HuH-7.5 (cell line): ENCODE measurements around the gene FBXO11.

Experiments
- DNase-seq: peaks from one replicate; pipeline ENCODE4 v3.0.0; 2011; ENCODE audit warnings: low spot score

The FBXO11 gene

DNA sequence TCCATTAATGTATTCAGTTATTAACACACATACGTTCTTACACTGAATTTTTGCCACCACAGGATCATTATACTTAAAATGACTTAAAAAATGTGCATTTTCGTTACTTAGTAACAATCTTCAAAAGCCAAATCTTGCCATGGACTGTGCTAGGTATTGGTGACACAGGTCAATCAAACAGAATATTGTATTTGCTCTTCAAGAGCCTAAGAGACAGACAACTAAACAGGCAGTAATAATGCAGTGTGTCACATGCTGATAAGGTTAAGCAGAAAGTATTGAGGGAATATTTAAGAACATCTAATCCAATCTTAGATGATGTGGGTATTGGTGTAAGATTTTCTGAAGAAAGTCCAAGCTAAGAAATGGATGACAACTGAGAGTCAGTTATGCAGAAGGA, 56.9 kb downstream of the FBXO11 start:
- no peak for DNase-seq

DNA sequence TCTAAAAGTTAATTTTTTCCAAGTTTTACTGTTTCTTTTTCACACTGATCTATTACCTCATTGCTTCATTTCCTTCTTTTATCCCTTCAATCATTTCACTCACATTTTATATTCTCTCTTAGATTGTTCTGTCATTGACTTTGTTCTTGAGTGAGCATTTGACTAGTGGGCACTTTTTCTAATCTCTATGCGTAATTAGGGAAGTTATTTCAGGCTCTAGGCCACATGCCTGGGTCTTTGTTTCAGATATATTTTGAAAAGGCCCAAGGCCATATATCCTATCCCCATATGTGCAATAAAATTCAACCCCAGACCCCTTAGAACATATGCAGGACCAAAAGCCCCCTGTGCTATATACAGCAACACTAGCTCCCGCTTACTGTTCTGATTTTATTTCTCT, 62.1 kb downstream of the FBXO11 start:
- DNase-seq, result no peak

DNA sequence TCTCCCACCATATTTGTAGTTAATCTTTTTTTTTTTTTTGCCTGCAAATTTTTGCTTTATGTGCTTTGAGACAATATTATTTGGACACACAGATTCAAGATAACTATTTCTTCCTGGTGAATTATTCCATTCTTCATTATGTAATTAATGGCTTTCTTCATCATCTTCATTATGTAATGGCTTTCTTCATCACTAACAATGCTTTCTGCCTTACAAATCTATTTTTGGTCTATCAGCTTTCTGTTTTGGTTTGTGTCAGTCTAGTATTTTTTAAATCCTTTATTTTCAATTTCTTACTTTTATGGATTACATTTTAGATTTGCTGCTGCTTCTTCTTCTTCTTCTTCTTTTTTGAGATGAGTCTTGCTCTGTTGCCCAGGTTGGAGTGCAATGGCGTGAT, 62.9 kb downstream of the FBXO11 start:
- DNase-seq, result no peak

- no peak for DNase-seq
Measured at GRCh38 chr2:47842846-47843245, 63.5 kb downstream of the FBXO11 start.

- no peak for DNase-seq
Measured at GRCh38 chr2:47838686-47839085, 67.6 kb downstream of the FBXO11 start.

- no peak for DNase-seq
Measured at GRCh38 chr2:47838249-47838648, 68.0 kb downstream of the FBXO11 start.

- no peak for DNase-seq
Measured at GRCh38 chr2:47833516-47833968, 72.8 kb downstream of the FBXO11 start.

GRCh38 chr2:47822518-47822917, 83.8 kb downstream of the FBXO11 start:
- no peak for DNase-seq

- DNase-seq, result no peak
Measured at GRCh38 chr2:47819834-47820233, 86.5 kb downstream of the FBXO11 start.

DNA sequence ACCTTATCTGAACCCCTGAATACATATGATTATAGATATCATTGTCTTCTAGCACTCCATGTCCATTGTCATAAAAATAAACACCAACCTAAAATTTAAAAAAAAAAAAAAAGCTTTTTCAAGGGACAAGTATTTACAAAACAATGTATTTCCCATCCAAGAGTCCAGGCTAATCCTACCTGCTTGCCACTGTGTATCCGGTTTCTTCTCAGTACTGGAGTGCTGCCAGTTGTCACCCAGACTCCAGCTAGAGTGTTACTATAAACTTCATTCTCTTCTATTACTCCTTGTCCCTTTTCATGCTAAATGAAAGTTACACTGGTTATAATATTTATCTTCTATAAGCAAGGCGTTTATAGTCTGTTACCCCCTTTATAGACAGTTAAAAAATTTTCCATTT, 87.5 kb downstream of the FBXO11 start:
- DNase-seq, result no peak

- DNase-seq, result no peak
Measured at GRCh38 chr2:47815764-47816163, 90.5 kb downstream of the FBXO11 start.

DNA sequence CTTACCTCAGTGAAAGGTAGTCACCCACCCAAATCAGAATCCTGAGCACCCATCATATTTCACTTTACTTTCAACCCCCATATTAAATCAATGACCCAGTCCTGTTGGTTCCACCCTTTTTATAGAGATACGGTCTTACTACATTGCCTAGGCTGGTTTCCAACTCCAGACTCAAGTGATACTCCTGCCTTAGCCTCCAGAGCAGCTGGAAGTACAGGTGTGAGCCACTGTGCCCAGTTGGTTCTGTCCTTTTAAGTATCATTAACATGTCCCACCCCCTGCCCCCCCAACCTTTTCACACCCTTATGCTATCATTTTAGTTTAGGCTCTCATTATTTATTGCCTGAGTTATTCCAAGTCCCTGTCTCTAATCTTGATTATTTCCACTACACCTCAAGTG, 94.6 kb downstream of the FBXO11 start:
- DNase-seq, result no peak

DNA sequence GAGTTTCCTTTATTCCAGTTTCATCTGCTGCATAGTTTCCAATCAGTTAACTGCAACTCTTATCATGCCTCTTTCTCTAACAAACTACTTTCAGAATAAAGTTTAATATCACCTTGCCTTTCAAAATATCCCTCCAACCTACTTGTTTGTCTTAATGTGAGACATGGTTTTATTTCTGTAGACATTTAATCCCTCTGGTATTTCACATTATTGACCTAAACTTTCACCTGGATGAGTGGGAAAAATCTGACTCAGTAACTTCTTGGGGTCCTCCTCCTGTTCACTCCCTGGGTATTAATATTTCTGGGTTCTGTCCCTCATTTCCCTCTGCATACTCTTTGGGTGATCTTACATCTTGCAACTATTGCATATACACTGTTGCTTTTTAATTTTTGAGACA, 95.4 kb downstream of the FBXO11 start:
- no peak for DNase-seq

GRCh38 chr2:47809903-47810302, 96.4 kb downstream of the FBXO11 start:
- DNase-seq, result no peak

DNA sequence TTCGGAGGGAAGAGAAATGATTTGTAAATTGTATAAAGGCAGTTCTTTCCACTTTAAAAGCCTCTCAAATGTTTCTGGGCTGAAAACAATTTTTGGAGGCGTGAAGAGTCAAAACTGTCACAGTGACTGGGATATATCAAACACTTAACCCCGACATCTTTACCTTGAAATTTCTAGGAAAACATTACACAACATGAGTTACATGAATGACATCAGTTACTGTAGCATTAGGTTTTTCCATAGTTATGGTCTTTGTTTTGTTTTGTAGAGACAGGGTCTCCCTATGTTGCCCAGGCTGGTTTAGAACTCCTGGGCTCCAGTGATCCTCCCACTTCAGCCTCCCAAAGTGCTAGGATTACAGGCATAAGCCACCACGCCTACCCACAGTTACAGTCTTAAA, 97.7 kb downstream of the FBXO11 start:
- no peak for DNase-seq

DNA sequence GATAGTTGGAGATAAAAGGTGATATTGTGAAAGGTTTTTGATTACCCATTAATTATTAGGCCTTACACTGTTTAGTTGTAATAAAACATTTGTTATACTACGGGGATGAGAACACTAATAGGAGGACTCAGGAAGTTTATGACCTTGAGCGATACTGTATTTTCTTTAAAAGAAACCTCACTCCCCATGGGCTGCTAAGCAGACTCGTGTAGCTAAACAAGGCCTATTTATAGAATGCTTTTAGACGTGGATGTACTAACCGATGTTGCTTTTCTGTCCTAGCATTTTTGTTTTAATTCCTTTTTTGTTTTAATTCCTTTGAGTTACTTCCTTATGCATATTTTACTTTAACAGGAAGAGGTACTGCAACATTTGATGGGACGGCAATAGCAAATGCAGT, 100.4 kb downstream of the FBXO11 start:
- DNase-seq, result no peak

- no peak for DNase-seq
Measured at GRCh38 chr2:47803770-47804169, 102.5 kb downstream of the FBXO11 start.

DNA sequence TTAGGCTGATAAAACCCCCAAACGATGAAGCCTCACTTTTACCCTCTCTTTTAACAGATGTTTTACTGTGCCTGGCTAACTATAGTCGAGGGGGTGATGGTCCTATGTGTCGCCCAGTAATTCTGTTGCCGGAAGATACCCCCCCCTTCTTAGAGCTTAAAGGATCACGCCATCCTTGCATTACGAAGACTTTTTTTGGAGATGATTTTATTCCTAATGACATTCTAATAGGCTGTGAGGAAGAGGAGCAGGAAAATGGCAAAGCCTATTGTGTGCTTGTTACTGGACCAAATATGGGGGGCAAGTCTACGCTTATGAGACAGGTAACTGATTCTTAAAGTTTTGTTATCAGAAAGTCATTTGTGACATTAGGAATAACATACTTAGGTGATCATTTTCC, 102.9 kb downstream of the FBXO11 start:
- no peak for DNase-seq

DNA sequence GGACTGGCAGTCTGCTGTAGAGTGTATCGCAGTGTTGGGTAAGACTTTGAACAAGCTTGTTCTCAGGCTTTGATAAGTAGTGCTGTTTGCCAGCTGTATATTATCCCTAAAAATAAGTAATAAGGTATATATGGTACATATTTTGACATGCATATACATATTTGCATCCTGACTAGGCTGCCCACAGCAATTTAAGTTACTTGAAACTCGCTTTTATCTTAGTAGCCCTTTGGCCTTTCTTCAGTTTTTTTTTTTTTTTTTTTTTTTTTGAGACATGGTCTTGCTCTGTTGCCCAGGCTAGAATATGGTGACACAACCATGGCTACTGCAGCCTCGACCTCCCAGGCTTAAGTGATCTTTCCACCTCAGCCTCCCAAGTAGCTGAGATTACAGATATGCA, 105.2 kb downstream of the FBXO11 start:
- no peak for DNase-seq

DNA sequence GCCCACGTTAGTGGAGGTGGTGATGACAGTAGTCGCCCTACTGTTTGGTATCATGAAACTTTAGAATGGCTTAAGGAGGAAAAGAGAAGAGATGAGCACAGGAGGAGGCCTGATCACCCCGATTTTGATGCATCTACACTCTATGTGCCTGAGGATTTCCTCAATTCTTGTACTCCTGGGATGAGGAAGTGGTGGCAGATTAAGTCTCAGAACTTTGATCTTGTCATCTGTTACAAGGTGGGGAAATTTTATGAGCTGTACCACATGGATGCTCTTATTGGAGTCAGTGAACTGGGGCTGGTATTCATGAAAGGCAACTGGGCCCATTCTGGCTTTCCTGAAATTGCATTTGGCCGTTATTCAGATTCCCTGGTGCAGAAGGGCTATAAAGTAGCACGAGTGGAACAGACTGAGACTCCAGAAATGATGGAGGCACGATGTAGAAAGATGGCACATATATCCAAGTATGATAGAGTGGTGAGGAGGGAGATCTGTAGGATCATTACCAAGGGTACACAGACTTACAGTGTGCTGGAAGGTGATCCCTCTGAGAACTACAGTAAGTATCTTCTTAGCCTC, 107.2 kb downstream of the FBXO11 start:
- DNase-seq, result no peak

GRCh38 chr2:47798631-47799030, 107.7 kb downstream of the FBXO11 start:
- DNase-seq, result no peak

GRCh38 chr2:47796090-47796697, 110.1 kb downstream of the FBXO11 start:
- DNase-seq, result no peak

DNA sequence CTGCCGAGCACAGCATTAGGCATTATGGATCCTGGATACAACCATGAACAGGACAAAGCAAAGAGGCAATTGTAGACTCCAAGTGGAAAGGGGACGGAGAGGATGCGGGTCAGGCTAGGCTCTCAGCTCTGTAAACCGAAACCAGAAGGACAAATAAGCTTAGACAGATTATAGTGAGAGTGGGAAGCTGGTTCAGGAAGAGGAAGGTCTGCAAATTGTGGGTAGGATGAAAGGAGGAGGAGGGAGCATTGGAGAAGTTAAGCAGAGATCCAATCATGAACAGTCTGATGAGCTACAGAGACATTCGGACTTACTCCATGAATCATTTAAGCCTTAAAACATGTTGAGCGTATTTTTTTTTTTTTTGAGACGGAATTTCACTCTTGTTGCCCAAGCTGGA, 120.3 kb downstream of the FBXO11 start:
- no peak for DNase-seq

DNA sequence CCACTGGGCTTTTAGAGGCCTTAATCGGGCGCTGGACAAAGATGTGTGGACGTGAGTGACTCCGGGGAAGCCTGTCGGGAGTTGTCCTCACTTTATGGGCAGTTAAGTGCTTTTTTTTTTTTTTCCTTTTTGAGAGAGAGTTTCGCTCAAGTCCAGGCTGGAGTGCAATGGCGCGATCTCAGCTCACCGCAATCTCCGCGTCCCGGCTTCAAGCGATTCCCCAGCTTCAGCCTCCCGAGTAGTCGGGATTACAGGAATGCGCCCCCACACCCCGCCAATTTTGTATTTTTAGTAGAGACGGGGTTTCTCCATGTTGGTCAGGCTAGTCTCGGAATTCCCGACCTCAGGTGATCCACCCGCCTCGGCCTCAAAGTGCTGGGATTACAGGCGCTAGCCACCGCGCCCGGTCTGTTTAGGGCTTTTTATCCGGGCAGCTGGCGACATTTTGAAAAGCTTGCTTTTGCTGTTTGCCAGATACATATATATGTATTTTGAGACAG, 121.9 kb downstream of the FBXO11 start:
- no peak for DNase-seq
